T-cell (primary cell): ENCODE data around the gene LTBP2. TPM values are rescaled to one million over a fixed set of nuclear protein-coding genes. Genes with fewer than 3 reads are reported as not detected.

ENCODE experiments used
- ATAC-seq, 4 experiments: fragments of 200-7000 bp in 3 of 4; fragments of 150-1000 bp in 1 of 4; cut with Tn5 transposase; replicated peaks in 1 of 4; 1 replicate in 3 of 4; 2 replicates in 1 of 4; pipeline ENCODE4 v1.10.0; 2021; ENCODE audit warnings: moderate library complexity in 3 of 4, mild to moderate bottlenecking in 2 of 4, moderate number of reproducible peaks in 1 of 4
- CTCF ChIA-PET, 2 donors: fragments of 300-600 bp; sonication (Branson Sonifier 250); formaldehyde crosslinking; loops; one replicate each; lab custom pipeline; 2022; ENCODE audit warnings: antibody characterized with exemption in 2 of 2; lab: Charles Lee
- POLR2A ChIA-PET, 2 donors: fragments of 300-600 bp; sonication (Branson Sonifier 250); formaldehyde crosslinking; loops; one replicate each; lab custom pipeline; 2022; ENCODE audit warnings: antibody characterized with exemption in 2 of 2; lab: Charles Lee
- DNase-seq, 35 experiments: peaks; one replicate each; pipeline versions ENCODE4 v3.0.0 to v3.0.0-alpha.2; 2013 to 2023
- H3K27ac ChIP-seq: one replicate; pipeline ENCODE4 v1.5.1; 2013; ENCODE audit warnings: low read length
- H3K27me3 ChIP-seq, 2 experiments: replicated peaks in 1 of 2; 1 replicate in 1 of 2; 2 replicates in 1 of 2; pipeline versions ENCODE4 v1.6.1 to v1.7.0; 2013; ENCODE audit warnings: low read length in 1 of 2, mixed read lengths in 1 of 2; ENCODE audit not compliant: control insufficient read depth in 2 of 2, insufficient read depth in 2 of 2; ENCODE audit errors: extremely low read depth in 1 of 2
- H3K36me3 ChIP-seq, 2 donors: 1 replicate in 1 of 2; 2 replicates in 1 of 2; pipeline versions ENCODE4 v1.6.1 to v1.7.0; 2013; ENCODE audit warnings: low read length in 1 of 2; ENCODE audit not compliant: control insufficient read depth in 2 of 2, insufficient read depth in 1 of 2; ENCODE audit errors: extremely low read depth in 1 of 2
- H3K4me1 ChIP-seq, 2 experiments: 1 replicate in 1 of 2; 2 replicates in 1 of 2; pipeline versions ENCODE4 v1.6.1 to v1.7.0; 2013; ENCODE audit warnings: low read length in 2 of 2, mixed read lengths in 1 of 2; ENCODE audit not compliant: insufficient read depth in 2 of 2, control insufficient read depth in 1 of 2; ENCODE audit errors: extremely low read depth in 1 of 2
- H3K4me3 ChIP-seq, 2 donors: 1 replicate in 1 of 2; 2 replicates in 1 of 2; pipeline versions ENCODE4 v1.5.1 to v1.7.0; 2013; ENCODE audit warnings: mild to moderate bottlenecking in 2 of 2, low read length in 1 of 2, moderate library complexity in 1 of 2; ENCODE audit not compliant: control insufficient read depth in 1 of 2; ENCODE audit errors: extremely low read depth in 1 of 2
- H3K9me3 ChIP-seq: 2 replicates; pipeline ENCODE4 v1.7.0; 2013
- H3K27ac Mint-ChIP-seq, 2 donors: one replicate each; pipeline ENCODE4 v1.8.0; 2020 to 2021; ENCODE audit warnings: mild to moderate bottlenecking in 2 of 2, mixed read lengths in 2 of 2
- H3K27me3 Mint-ChIP-seq, 2 donors: one replicate each; pipeline ENCODE4 v1.8.0; 2021 to 2022; ENCODE audit warnings: mixed read lengths in 2 of 2
- H3K36me3 Mint-ChIP-seq: one replicate; pipeline ENCODE4 v1.8.0; 2021; ENCODE audit warnings: mixed read lengths
- H3K4me1 Mint-ChIP-seq, 3 donors: one replicate each; pipeline ENCODE4 v1.8.0; 2020 to 2022; ENCODE audit warnings: mixed read lengths in 3 of 3, mild to moderate bottlenecking in 1 of 3
- H3K4me3 Mint-ChIP-seq, 3 donors: one replicate each; pipeline ENCODE4 v1.8.0; 2020 to 2022; ENCODE audit warnings: mild to moderate bottlenecking in 3 of 3, mixed read lengths in 3 of 3, moderate library complexity in 3 of 3
- H3K9me3 Mint-ChIP-seq, 3 donors: one replicate each; pipeline ENCODE4 v1.8.0; 2020 to 2022; ENCODE audit warnings: mixed read lengths in 3 of 3
- WGBS: methylation state at CpG from one replicate; pipeline ENCODE4 v1.1.5; 2013; ENCODE audit warnings: missing lambda C conversion rate; ENCODE audit not compliant: insufficient coverage; 5-methylcytosine and 5-hydroxymethylcytosine counted together
- total RNA-seq, 35 experiments: library from RNA in 6 of 35; stranded (reverse) in 6 of 35; fragments of 120-200 nt in 1 of 35; gene quantifications; one replicate each; pipeline versions ENCODE4 v1.2.1 to v1.2.4 and lab custom pipeline; 2013 to 2026

LTBP2 gene
- total RNA-seq, 5 donors from 2014 or later (not counting 1 experiment from before 2014, with no cell fraction given), result 0.39 to 1.7 (median 1.1) TPM

- H3K4me1 ChIP-seq, result peaks cover 12 to 88% of the 10 kb centered on the region in 2 experiments
- H3K9me3 Mint-ChIP-seq, result no peaks in the 10 kb centered on the region
- POLR2A ChIA-PET, result interaction anchor here in 1 of 2 donors (0.6 kb wide), 1 partner anchor 266 kb away, joined by 9 read pairs; no protein-coding TSS in a partner anchor
- H3K36me3 ChIP-seq, result no peaks in the 10 kb centered on the region
- peak overlapping the region; percentile 88 for H3K27ac ChIP-seq
- CTCF ChIA-PET, result interaction anchor here in 1 of 2 donors (0.9 to 3.4 kb wide), 2 partner anchors 8 to 306 kb away, joined by 3 to 39 read pairs; partner anchors contain the start of gene RPS6KL1
- no peak overlapping the region for H3K4me3 ChIP-seq
- no peak overlapping the region for H3K4me3 Mint-ChIP-seq
- H3K9me3 ChIP-seq, result no peaks in the 10 kb centered on the region
- H3K27me3 ChIP-seq, result peaks cover 0 to 17% of the 10 kb centered on the region in 2 experiments
- no peaks in the 10 kb centered on the region for H3K36me3 Mint-ChIP-seq
- H3K27ac Mint-ChIP-seq, result peak overlapping the region in 1 of 2 donors; percentile 92
- no peak for ATAC-seq
- H3K4me1 Mint-ChIP-seq, result peaks cover 59 to 73% (median 63%) of the 10 kb centered on the region in 3 donors
- WGBS, result 95% methylated on average over 8 of the region's 13 CpGs
- DNase-seq, result peak in 2 of 35 experiments; percentile 16 to 43
- peaks cover 0 to 4% of the 10 kb centered on the region in 2 donors for H3K27me3 Mint-ChIP-seq
Measured at GRCh38 chr14:74616996-74617700, 5.1 kb upstream of the LTBP2 start.

GRCh38 chr14:74616507-74616906 lies 4.5 kb upstream of the LTBP2 start:
- peaks cover 0 to 22% of the 10 kb centered on the region in 2 experiments for H3K27me3 ChIP-seq
- ATAC-seq, result no peak
- Mint-ChIP-seq H3K4me3 (no peak overlapping the region), H3K27ac (no peak overlapping the region), H3K27me3 (peaks cover 0 to 4% of the 10 kb centered on the region in 2 donors), H3K9me3 (no peaks in the 10 kb centered on the region), H3K36me3 (no peaks in the 10 kb centered on the region), H3K4me1 (peaks cover 59 to 73% (median 63%) of the 10 kb centered on the region in 3 donors)
- no peak overlapping the region for H3K27ac ChIP-seq
- H3K4me1 ChIP-seq, result peaks cover 12 to 88% of the 10 kb centered on the region in 2 experiments
- DNase-seq, result no peak
- no peak overlapping the region for H3K4me3 ChIP-seq
- 89% methylated on average over 1 of the region's 4 CpGs for WGBS
- no peaks in the 10 kb centered on the region for H3K9me3 ChIP-seq
- H3K36me3 ChIP-seq, result no peaks in the 10 kb centered on the region
- ChIA-PET POLR2A (no interaction called here), CTCF (interaction anchor here in 1 of 2 donors (3.4 kb wide), 1 partner anchor 7 kb away, joined by 39 read pairs; no protein-coding TSS in a partner anchor)

GRCh38 chr14:74615735-74616134 lies 3.7 kb upstream of the LTBP2 start:
- Mint-ChIP-seq H3K4me1 (peaks cover 52 to 66% (median 63%) of the 10 kb centered on the region in 3 donors), H3K27ac (no peak overlapping the region), H3K36me3 (no peaks in the 10 kb centered on the region), H3K9me3 (no peaks in the 10 kb centered on the region), H3K27me3 (peaks cover 0 to 4% of the 10 kb centered on the region in 2 donors), H3K4me3 (peak overlapping the region in 1 of 3 donors; percentile 21)
- Histone ChIP-seq H3K27ac (no peak overlapping the region), H3K27me3 (peaks cover 0 to 27% of the 10 kb centered on the region in 2 experiments), H3K4me1 (peaks cover 12 to 81% of the 10 kb centered on the region in 2 experiments), H3K4me3 (no peak overlapping the region), H3K9me3 (no peaks in the 10 kb centered on the region), H3K36me3 (no peaks in the 10 kb centered on the region)
- ChIA-PET CTCF (interaction anchor here in 1 of 2 donors (0.9 kb wide), 1 partner anchor 263 kb away, joined by 4 read pairs; no protein-coding TSS in a partner anchor), POLR2A (interaction anchor here in 1 of 2 donors (0.6 kb wide), 1 partner anchor 557 kb away, joined by 5 read pairs; no protein-coding TSS in a partner anchor)
- no peak for ATAC-seq
- no peak for DNase-seq
- 92% methylated on average over 12 of the region's 14 CpGs for WGBS

- peak in 1 of 35 experiments; percentile 45 for DNase-seq
- H3K27me3 Mint-ChIP-seq, result peaks cover 0 to 4% of the 10 kb centered on the region in 2 donors
- peak overlapping the region in 2 of 3 donors; percentile 60 to 65 for H3K4me3 Mint-ChIP-seq
- no peaks in the 10 kb centered on the region for H3K9me3 Mint-ChIP-seq
- CTCF ChIA-PET, result interaction anchor here in 1 of 2 donors (0.6 to 0.9 kb wide), 2 partner anchors 115 to 264 kb away, joined by 4 to 5 read pairs; no protein-coding TSS in a partner anchor
- Histone ChIP-seq H3K27me3 (peaks cover 0 to 28% of the 10 kb centered on the region in 2 experiments), H3K4me3 (no peak overlapping the region), H3K36me3 (no peaks in the 10 kb centered on the region), H3K4me1 (peaks cover 12 to 72% of the 10 kb centered on the region in 2 experiments), H3K27ac (no peak overlapping the region), H3K9me3 (no peaks in the 10 kb centered on the region)
- H3K27ac Mint-ChIP-seq, result no peak overlapping the region
- POLR2A ChIA-PET, result interaction anchor here (0.5 to 0.6 kb wide), 2 partner anchors 12 to 443 kb away, joined by 8 read pairs; no protein-coding TSS in a partner anchor
- ATAC-seq, result no peak
- H3K36me3 Mint-ChIP-seq, result no peaks in the 10 kb centered on the region
- 71% methylated on average over 5 of the region's 8 CpGs for WGBS
- peaks cover 47 to 63% (median 57%) of the 10 kb centered on the region in 3 donors for H3K4me1 Mint-ChIP-seq
Measured at GRCh38 chr14:74614508-74615495, 2.8 kb upstream of the LTBP2 start.

GRCh38 chr14:74613211-74613914 lies 1.3 kb upstream of the LTBP2 start:
- peaks cover 0 to 4% of the 10 kb centered on the region in 2 donors for H3K27me3 Mint-ChIP-seq
- WGBS, result 74% methylated on average over 7 of the region's 16 CpGs
- POLR2A ChIA-PET, result no interaction called here
- H3K4me1 Mint-ChIP-seq, result peaks cover 41 to 58% (median 53%) of the 10 kb centered on the region in 3 donors
- no peaks in the 10 kb centered on the region for H3K36me3 ChIP-seq
- H3K27ac ChIP-seq, result no peak overlapping the region
- H3K27ac Mint-ChIP-seq, result peak overlapping the region in 1 of 2 donors; percentile 14
- H3K4me3 ChIP-seq, result no peak overlapping the region
- no peaks in the 10 kb centered on the region for H3K36me3 Mint-ChIP-seq
- no peak for DNase-seq
- H3K9me3 ChIP-seq, result no peaks in the 10 kb centered on the region
- ATAC-seq, result no peak
- CTCF ChIA-PET, result interaction anchor here in 1 of 2 donors (0.5 to 1.5 kb wide), 3 partner anchors 9 to 183 kb away, joined by 3 to 6 read pairs (median 4); no protein-coding TSS in a partner anchor
- peaks cover 0 to 28% of the 10 kb centered on the region in 2 experiments for H3K27me3 ChIP-seq
- H3K4me3 Mint-ChIP-seq, result peak overlapping the region; percentile 44 to 80 (median 64)
- H3K4me1 ChIP-seq, result peaks cover 2 to 65% of the 10 kb centered on the region in 2 experiments
- no peaks in the 10 kb centered on the region for H3K9me3 Mint-ChIP-seq
